Hepatocyte (in vitro differentiated cells): ENCODE measurements around the gene CYREN. TPM values are rescaled to one million over a fixed set of nuclear protein-coding genes. Genes with fewer than 3 reads are reported as not detected.

ENCODE experiments used
- DNase-seq: peaks from one replicate; pipeline ENCODE4 v3.0.0-alpha.2; 2016; ENCODE audit warnings: low spot score
- H2AFZ ChIP-seq: fragments of 200-600 bp; sonication (generic); 2 replicates; pipeline ENCODE4 v1.6.0; 2016; ENCODE audit warnings: antibody characterized with exemption, mild to moderate bottlenecking
- H3K27ac ChIP-seq: fragments of 200-600 bp; sonication (generic); 2 replicates; pipeline ENCODE4 v1.5.1; 2016; ENCODE audit warnings: mild to moderate bottlenecking
- H3K27me3 ChIP-seq: fragments of 200-600 bp; sonication (generic); 2 replicates; pipeline ENCODE4 v1.6.1; 2016
- H3K36me3 ChIP-seq: fragments of 200-600 bp; sonication (generic); replicated peaks from 2 replicates; pipeline ENCODE4 v1.5.1; 2016; ENCODE audit warnings: low read depth; ENCODE audit not compliant: insufficient read depth
- H3K4me1 ChIP-seq: fragments of 200-600 bp; sonication (generic); 2 replicates; pipeline ENCODE4 v1.5.1; 2016; ENCODE audit warnings: mild to moderate bottlenecking, moderate library complexity; ENCODE audit not compliant: insufficient read depth
- H3K4me2 ChIP-seq: fragments of 200-600 bp; sonication (generic); 2 replicates; pipeline ENCODE4 v1.6.0; 2016
- H3K4me3 ChIP-seq: fragments of 200-600 bp; sonication (generic); 2 replicates; pipeline ENCODE4 v1.5.1; 2016; ENCODE audit warnings: mild to moderate bottlenecking
- H3K79me2 ChIP-seq: fragments of 200-600 bp; sonication (generic); 2 replicates; pipeline ENCODE4 v1.6.0; 2017; ENCODE audit warnings: mild to moderate bottlenecking
- H3K9me2 ChIP-seq: fragments of 200-600 bp; sonication (generic); replicated peaks from 2 replicates; pipeline ENCODE4 v1.6.0; 2017; ENCODE audit warnings: mild to moderate bottlenecking; ENCODE audit not compliant: insufficient read depth
- H3K9me3 ChIP-seq: fragments of 200-600 bp; sonication (generic); 2 replicates; pipeline ENCODE4 v1.5.1; 2016; ENCODE audit warnings: low read depth, mild to moderate bottlenecking
- H4K20me1 ChIP-seq: fragments of 200-600 bp; sonication (generic); 2 replicates; pipeline ENCODE4 v1.6.0; 2016; ENCODE audit warnings: mild to moderate bottlenecking; ENCODE audit not compliant: insufficient read depth, poor library complexity, severe bottlenecking
- EZH2 ChIP-seq: fragments of 200-600 bp; sonication (generic); IDR thresholded peaks from 2 replicates; pipeline ENCODE4 v1.6.1; 2016; ENCODE audit warnings: antibody characterized with exemption, mild to moderate bottlenecking, borderline replicate concordance
- EZH2phosphoT487 ChIP-seq: fragments of 200-600 bp; sonication (generic); IDR thresholded peaks from one replicate; pipeline ENCODE4 v1.6.1; 2018; ENCODE audit warnings: antibody characterized with exemption, mild to moderate bottlenecking, low read depth, moderate library complexity; ENCODE audit not compliant: unreplicated experiment, severe bottlenecking
- WGBS: methylation state at CpG from one replicate; pipeline ENCODE4 v1.1.6; 2016; ENCODE audit warnings: low lambda C conversion rate; ENCODE audit errors: missing lambda C conversion rate; 5-methylcytosine and 5-hydroxymethylcytosine counted together
- polyA plus RNA-seq: library from polyadenylated mRNA; unstranded; fragments of >200 nt; fragmentation: Nextera tagmentation; extraction: Ambion mirVana; gene quantifications from 2 replicates; pipeline ENCODE4 v1.2.1, GENCODE V29; 2016
- total RNA-seq: library from RNA; depleted of rRNA; stranded (reverse); fragments of >200 nt; gene quantifications from 2 replicates; pipeline ENCODE4 v1.2.3, GENCODE V29; 2014
- TF ChIP-seq, protein P1 (sequence below): fragments of 200-600 bp; sonication (generic); IDR thresholded peaks from 2 replicates; pipeline ENCODE4 v1.5.1; 2016; ENCODE audit warnings: antibody characterized with exemption, mild to moderate bottlenecking; ENCODE audit not compliant: poor library complexity

Gene CYREN
- total and polyA plus RNA-seq, 2 experiments from 2014 or later: 43.2 to 45.2 TPM

DNA sequence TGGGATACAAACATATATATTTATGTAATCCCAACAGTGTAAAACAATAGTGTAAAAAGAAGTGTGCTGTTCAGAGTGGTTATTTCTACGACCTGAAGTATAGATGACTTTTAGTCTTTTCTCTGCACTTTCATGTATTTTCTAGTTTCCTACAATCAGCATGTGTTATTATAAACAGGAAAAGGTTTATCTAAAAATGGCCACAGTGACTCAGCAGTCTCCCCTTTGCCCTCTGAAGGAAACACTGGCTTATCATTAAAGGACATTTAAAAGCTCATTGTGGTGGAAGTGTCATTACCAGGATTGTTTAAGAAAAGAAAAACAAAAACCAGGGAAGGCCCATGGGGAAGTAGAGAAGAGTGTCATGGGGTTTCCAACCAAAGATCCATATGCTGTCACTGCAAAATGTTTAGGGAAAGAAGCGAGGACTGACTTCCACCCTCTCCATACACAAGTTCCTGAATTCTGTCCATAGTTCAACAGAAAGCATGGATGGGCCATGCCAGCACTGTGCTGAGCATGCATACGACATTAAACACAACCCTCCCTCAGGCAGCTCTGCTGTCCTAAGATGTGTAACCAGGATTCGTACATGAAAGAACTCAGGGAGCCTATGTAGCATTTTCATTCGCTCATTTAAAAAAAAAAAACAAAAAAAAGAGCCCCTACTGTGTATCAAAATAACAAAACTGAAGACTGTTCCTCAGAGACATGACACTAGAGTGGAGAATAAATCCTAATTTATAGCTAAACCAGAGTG lies 10.2 kb downstream of the CYREN start:
- no peaks in the 10 kb centered on the region for H3K27me3 ChIP-seq
- H3K9me2 ChIP-seq: no peaks in the 10 kb centered on the region
- no peak overlapping the region for H2AFZ ChIP-seq
- H3K36me3 ChIP-seq: no peaks in the 10 kb centered on the region
- peak overlapping the region; percentile 0 for H3K4me2 ChIP-seq
- H3K9me3 ChIP-seq: peaks cover 6% of the 10 kb centered on the region
- H4K20me1 ChIP-seq: no peaks in the 10 kb centered on the region
- 58% methylated on average over 5 of the region's 5 CpGs for WGBS
- TF ChIP-seq, protein P1, sequence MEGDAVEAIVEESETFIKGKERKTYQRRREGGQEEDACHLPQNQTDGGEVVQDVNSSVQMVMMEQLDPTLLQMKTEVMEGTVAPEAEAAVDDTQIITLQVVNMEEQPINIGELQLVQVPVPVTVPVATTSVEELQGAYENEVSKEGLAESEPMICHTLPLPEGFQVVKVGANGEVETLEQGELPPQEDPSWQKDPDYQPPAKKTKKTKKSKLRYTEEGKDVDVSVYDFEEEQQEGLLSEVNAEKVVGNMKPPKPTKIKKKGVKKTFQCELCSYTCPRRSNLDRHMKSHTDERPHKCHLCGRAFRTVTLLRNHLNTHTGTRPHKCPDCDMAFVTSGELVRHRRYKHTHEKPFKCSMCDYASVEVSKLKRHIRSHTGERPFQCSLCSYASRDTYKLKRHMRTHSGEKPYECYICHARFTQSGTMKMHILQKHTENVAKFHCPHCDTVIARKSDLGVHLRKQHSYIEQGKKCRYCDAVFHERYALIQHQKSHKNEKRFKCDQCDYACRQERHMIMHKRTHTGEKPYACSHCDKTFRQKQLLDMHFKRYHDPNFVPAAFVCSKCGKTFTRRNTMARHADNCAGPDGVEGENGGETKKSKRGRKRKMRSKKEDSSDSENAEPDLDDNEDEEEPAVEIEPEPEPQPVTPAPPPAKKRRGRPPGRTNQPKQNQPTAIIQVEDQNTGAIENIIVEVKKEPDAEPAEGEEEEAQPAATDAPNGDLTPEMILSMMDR: no peak
- TF ChIP-seq EZH2phosphoT487: no peak
- TF ChIP-seq EZH2: no peak
- peak overlapping the region; percentile 66 for H3K27ac ChIP-seq
- H3K4me1 ChIP-seq: peaks cover 10% of the 10 kb centered on the region
- DNase-seq: no peak
- peaks cover 7% of the 10 kb centered on the region for H3K79me2 ChIP-seq
- no peak overlapping the region for H3K4me3 ChIP-seq

DNA sequence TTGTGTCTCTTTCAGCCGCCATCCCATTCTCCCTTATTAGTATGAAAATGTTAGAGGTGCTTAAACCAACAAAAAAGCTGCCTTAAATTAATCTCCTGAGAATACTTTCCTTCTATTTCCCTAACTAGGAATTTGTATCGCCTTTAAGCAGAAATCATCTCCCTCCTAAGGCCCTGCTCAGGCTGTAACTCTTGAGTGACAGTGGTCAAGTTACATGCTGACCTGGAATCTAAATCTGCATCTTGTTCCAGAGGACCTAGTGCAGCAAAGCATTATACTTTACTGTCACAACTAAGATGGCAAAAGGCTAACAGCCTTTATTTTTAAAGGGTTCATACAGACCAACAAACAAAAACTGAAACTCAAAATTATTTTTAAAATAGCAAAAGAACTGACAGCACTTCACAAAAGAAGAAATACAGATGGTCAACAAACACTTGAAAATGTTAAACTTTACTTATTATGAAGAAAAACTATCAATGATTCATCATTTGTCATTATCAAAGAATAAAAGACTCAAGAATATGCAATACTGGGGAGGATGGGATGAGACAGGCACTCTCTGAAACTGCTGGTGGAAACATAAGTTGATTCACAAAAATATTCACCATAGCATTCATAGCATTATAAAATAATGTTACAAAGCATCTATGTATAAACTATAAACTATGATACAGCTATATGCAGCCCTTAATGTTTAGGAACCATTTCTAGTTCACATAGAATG lies 11.0 kb downstream of the CYREN start:
- Histone ChIP-seq H3K4me3 (no peak overlapping the region), H3K79me2 (peaks cover 10% of the 10 kb centered on the region), H3K27me3 (no peaks in the 10 kb centered on the region), H3K4me2 (peak overlapping the region; percentile 0), H3K27ac (peak overlapping the region; percentile 66), H4K20me1 (no peaks in the 10 kb centered on the region), H3K9me2 (no peaks in the 10 kb centered on the region), H3K36me3 (no peaks in the 10 kb centered on the region), H2AFZ (no peak overlapping the region), H3K4me1 (peaks cover 10% of the 10 kb centered on the region), H3K9me3 (peaks cover 9% of the 10 kb centered on the region)
- no peak for DNase-seq
- 94% methylated on average over 2 of the region's 2 CpGs for whole genome bisulfite sequencing
- TF ChIP-seq EZH2: no peak
- TF ChIP-seq, protein P1: no peak

DNA sequence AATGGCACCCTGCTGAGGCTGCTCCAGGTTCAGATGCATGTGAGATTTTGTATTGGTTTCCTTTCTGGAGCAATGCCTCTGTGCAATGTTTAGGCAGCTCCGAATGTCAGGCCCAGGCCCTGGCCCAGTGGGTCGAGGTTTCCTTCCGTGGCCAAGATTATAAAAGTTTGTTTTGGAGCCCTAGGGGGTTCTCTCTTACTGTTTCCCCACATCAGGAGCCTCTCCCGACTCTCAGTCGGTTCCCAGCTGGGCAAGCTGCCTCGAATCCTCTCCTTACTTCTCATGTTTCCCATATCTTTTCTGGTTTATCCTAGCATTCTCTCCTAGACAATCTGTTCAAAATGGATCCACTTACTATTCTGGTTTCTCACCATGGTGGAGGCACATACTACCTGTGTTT lies 11.6 kb downstream of the CYREN start:
- Histone ChIP-seq H3K9me2 (no peaks in the 10 kb centered on the region), H3K9me3 (peaks cover 9% of the 10 kb centered on the region), H3K27me3 (no peaks in the 10 kb centered on the region), H2AFZ (no peak overlapping the region), H3K27ac (no peak overlapping the region), H3K79me2 (peaks cover 10% of the 10 kb centered on the region), H3K4me1 (peaks cover 10% of the 10 kb centered on the region), H3K4me2 (no peak overlapping the region), H4K20me1 (no peaks in the 10 kb centered on the region), H3K36me3 (no peaks in the 10 kb centered on the region), H3K4me3 (no peak overlapping the region)
- 90% methylated on average over 6 of the region's 6 CpGs for WGBS
- TF ChIP-seq EZH2 (no peak), EZH2phosphoT487 (no peak)
- TF ChIP-seq, protein P1: no peak
- DNase-seq: no peak
